Activated CD8-positive, alpha-beta memory T cell treated with anti-CD3 and anti-CD28 coated beads for 24 hours (primary cell): ENCODE results near the gene ADSS1.

Source experiments
- DNase-seq: peaks from one replicate; pipeline ENCODE4 v3.0.0-alpha.2; 2020

ADSS1 gene

GRCh38 chr14:104784846-104785707, 61.0 kb downstream of the ADSS1 start:
- no peak for DNase-seq

- no peak for DNase-seq
Observed at GRCh38 chr14:104785708-104786080, 61.7 kb downstream of the ADSS1 start.

- no peak for DNase-seq
Observed at GRCh38 chr14:104786091-104786586, 62.1 kb downstream of the ADSS1 start.

GRCh38 chr14:104786726-104787675, 63.0 kb downstream of the ADSS1 start:
- DNase-seq: no peak

GRCh38 chr14:104787736-104788135, 63.7 kb downstream of the ADSS1 start:
- no peak for DNase-seq

- no peak for DNase-seq
Observed at GRCh38 chr14:104788161-104788818, 64.3 kb downstream of the ADSS1 start.

- no peak for DNase-seq
Observed at GRCh38 chr14:104788873-104789663, 65.0 kb downstream of the ADSS1 start.

- DNase-seq: no peak
Observed at GRCh38 chr14:104789752-104790743, 66.0 kb downstream of the ADSS1 start.

GRCh38 chr14:104791425-104791824, 67.4 kb downstream of the ADSS1 start:
- no peak for DNase-seq

GRCh38 chr14:104792101-104792884, 68.3 kb downstream of the ADSS1 start:
- DNase-seq: no peak

GRCh38 chr14:104792945-104793702, 69.1 kb downstream of the ADSS1 start:
- no peak for DNase-seq

GRCh38 chr14:104793703-104793959, 69.6 kb downstream of the ADSS1 start:
- DNase-seq: no peak

GRCh38 chr14:104794099-104794498, 70.1 kb downstream of the ADSS1 start:
- DNase-seq: peak; percentile 81

- DNase-seq: no peak
Observed at GRCh38 chr14:104794631-104794992, 70.6 kb downstream of the ADSS1 start.

GRCh38 chr14:104794993-104795780, 71.2 kb downstream of the ADSS1 start, which contains the start of gene AKT1:
Gene AKT1, minus strand, starts transcription at chr14:104795748. Its CDS starts 3,105 bp downstream, at chr14:104792643.
- DNase-seq: peak; percentile 72

- peak; percentile 79 for DNase-seq
Observed at GRCh38 chr14:104795781-104796686, 72.0 kb downstream of the ADSS1 start.

- no peak for DNase-seq
Observed at GRCh38 chr14:104796687-104797081, 72.7 kb downstream of the ADSS1 start.
